KMS-11 (cell line): ENCODE measurements around the gene NHEJ1.

Source experiments
- H2AFZ ChIP-seq: fragments of 200-600 bp; sonication (generic); 2 replicates; pipeline ENCODE4 v1.6.1; 2016; ENCODE audit warnings: antibody characterized with exemption, mixed run types, low read depth
- H3K27ac ChIP-seq: fragments of 200-600 bp; sonication (generic); 2 replicates; pipeline ENCODE4 v1.6.1; 2016; ENCODE audit warnings: mild to moderate bottlenecking, mixed run types
- H3K27me3 ChIP-seq: fragments of 200-600 bp; sonication (generic); 2 replicates; pipeline ENCODE4 v1.6.1; 2017; ENCODE audit warnings: mild to moderate bottlenecking, low read depth, mixed run types, moderate library complexity; ENCODE audit not compliant: insufficient read depth
- H3K36me3 ChIP-seq: fragments of 200-600 bp; sonication (generic); 2 replicates; pipeline ENCODE4 v1.6.1; 2017; ENCODE audit warnings: mild to moderate bottlenecking, mixed run types; ENCODE audit not compliant: insufficient read depth
- H3K4me1 ChIP-seq: fragments of 200-600 bp; sonication (generic); 2 replicates; pipeline ENCODE4 v1.6.1; 2016; ENCODE audit warnings: mild to moderate bottlenecking, low read depth, mixed run types; ENCODE audit not compliant: poor library complexity, severe bottlenecking
- H3K4me2 ChIP-seq: fragments of 200-600 bp; sonication (generic); 2 replicates; pipeline ENCODE4 v1.7.0; 2016; ENCODE audit warnings: mild to moderate bottlenecking, mixed run types
- H3K4me3 ChIP-seq: fragments of 200-600 bp; sonication (generic); IDR thresholded peaks from 2 replicates; pipeline ENCODE4 v1.6.1; 2017; ENCODE audit warnings: low read depth, low read length, mixed read lengths; ENCODE audit not compliant: insufficient read depth
- H3K79me2 ChIP-seq: fragments of 200-600 bp; sonication (generic); 2 replicates; pipeline ENCODE4 v1.6.1; 2016; ENCODE audit warnings: low read depth, mixed run types; ENCODE audit not compliant: insufficient read depth
- H3K9ac ChIP-seq: fragments of 200-600 bp; sonication (generic); 2 replicates; pipeline ENCODE4 v1.6.1; 2016; ENCODE audit warnings: mild to moderate bottlenecking, mixed run types
- H4K20me1 ChIP-seq: fragments of 200-600 bp; sonication (generic); 2 replicates; pipeline ENCODE4 v1.6.1; 2016; ENCODE audit warnings: mild to moderate bottlenecking, mixed run types; ENCODE audit not compliant: insufficient read depth
- CTCF ChIP-seq: fragments of 200-600 bp; sonication (generic); conservative IDR thresholded peaks from 2 replicates; pipeline ENCODE4 v1.6.1; 2017; ENCODE audit warnings: low read depth, mild to moderate bottlenecking, antibody characterized with exemption, low read length, moderate library complexity, mixed read lengths

The NHEJ1 gene

GRCh38 chr2:219168932-219169331 lies 8.3 kb upstream of the NHEJ1 start:
- TF ChIP-seq CTCF = no peak
- Histone ChIP-seq H3K4me1 (peaks cover 11% of the 10 kb centered on the region), H3K27ac (no peak overlapping the region), H4K20me1 (no peaks in the 10 kb centered on the region), H2AFZ (0 out of 2 replicates have a peak overlapping the region, but pooled peaks have one; percentile 16), H3K4me3 (no peak overlapping the region), H3K27me3 (no peaks in the 10 kb centered on the region), H3K4me2 (no peak overlapping the region), H3K36me3 (no peaks in the 10 kb centered on the region), H3K9ac (no peak overlapping the region), H3K79me2 (no peaks in the 10 kb centered on the region)

- no peak for TF ChIP-seq CTCF
- H3K9ac ChIP-seq = no peak overlapping the region
- no peak overlapping the region for H3K4me3 ChIP-seq
Measured at GRCh38 chr2:219168526-219168925, 7.9 kb upstream of the NHEJ1 start.

GRCh38 chr2:219167997-219168396 lies 7.4 kb upstream of the NHEJ1 start:
- H3K36me3 ChIP-seq = no peaks in the 10 kb centered on the region
- no peak overlapping the region for H3K4me2 ChIP-seq
- 0 out of 2 replicates have a peak overlapping the region, but pooled peaks have one; percentile 16 for H2AFZ ChIP-seq
- no peak overlapping the region for H3K4me3 ChIP-seq
- H3K27me3 ChIP-seq = no peaks in the 10 kb centered on the region; the same call in 1 of the 2 replicates
- H3K79me2 ChIP-seq = no peaks in the 10 kb centered on the region
- peaks cover 11% of the 10 kb centered on the region for H3K4me1 ChIP-seq
- no peak overlapping the region for H3K27ac ChIP-seq
- H4K20me1 ChIP-seq = no peaks in the 10 kb centered on the region
- no peak overlapping the region for H3K9ac ChIP-seq
- TF ChIP-seq CTCF = no peak

More at GRCh38 chr2:219168526-219168925, 7.9 kb upstream of the NHEJ1 start:
- Histone ChIP-seq H3K27ac (no peak overlapping the region), H3K79me2 (no peaks in the 10 kb centered on the region), H3K4me2 (no peak overlapping the region), H2AFZ (0 out of 2 replicates have a peak overlapping the region, but pooled peaks have one; percentile 16), H3K27me3 (no peaks in the 10 kb centered on the region; the same call in 1 of the 2 replicates), H4K20me1 (no peaks in the 10 kb centered on the region), H3K4me1 (peaks cover 11% of the 10 kb centered on the region), H3K36me3 (no peaks in the 10 kb centered on the region)

GRCh38 chr2:219165058-219165911 lies 4.7 kb upstream of the NHEJ1 start:
- no peak overlapping the region for H3K4me3 ChIP-seq
- no peak for TF ChIP-seq CTCF
- H3K9ac ChIP-seq = no peak overlapping the region
- H3K79me2 ChIP-seq = no peaks in the 10 kb centered on the region
- H3K4me2 ChIP-seq = no peak overlapping the region
- H3K27me3 ChIP-seq = no peaks in the 10 kb centered on the region; the same call in 1 of the 2 replicates
- no peak overlapping the region for H2AFZ ChIP-seq
- no peak overlapping the region for H3K27ac ChIP-seq
- no peaks in the 10 kb centered on the region for H3K36me3 ChIP-seq
- peaks cover 18% of the 10 kb centered on the region for H3K4me1 ChIP-seq
- no peaks in the 10 kb centered on the region for H4K20me1 ChIP-seq
